ENCODE data around the gene C16orf92. TPM values are rescaled to one million over a fixed set of nuclear protein-coding genes. Genes with fewer than 3 reads are reported as not detected.

Gene C16orf92
- total and polyA plus RNA-seq, 2 of the 8 experiments (the other 6 are each of a cell fraction or from before 2014, with no cell fraction given) = not detected

DNA sequence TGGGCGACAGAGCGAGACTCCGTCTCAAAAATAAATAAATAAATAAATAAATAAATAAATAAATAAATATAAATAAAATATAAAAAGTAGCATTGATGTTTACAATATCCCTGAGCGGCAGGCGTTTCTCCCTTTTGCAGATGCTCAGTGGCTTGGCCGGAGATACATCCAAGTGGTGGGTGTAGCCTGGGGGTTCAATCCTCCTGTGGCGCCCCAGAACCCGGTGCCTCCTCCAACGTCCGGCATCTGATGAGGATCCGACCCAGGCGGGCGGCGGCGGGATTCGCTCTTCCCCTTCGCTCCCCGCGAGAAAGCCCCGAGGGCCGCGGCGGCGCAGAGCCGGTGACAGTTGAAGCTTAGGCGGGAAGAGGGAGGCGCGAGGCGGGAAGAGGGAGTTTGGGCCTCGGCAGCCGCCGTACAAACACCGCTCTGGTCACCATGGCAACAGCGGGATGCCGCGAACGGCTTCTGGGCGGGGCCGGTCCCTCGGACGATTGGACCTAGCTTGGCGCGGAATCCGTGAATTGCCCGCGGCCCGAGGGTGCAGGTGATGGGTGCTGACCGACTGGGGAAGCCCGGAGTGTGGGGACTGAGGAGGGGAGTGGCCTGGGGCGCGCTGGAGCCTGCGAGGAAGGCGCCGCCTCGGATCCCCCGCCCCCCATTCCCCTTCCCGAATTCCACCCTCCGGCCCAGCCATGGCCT lies 29.8 kb downstream of the C16orf92 start:
- Histone ChIP-seq H3K27ac (ENCODE audit: low read depth, low read length) (no peak overlapping the region), H3K4me3 (ENCODE audit: extremely low read depth in 1 of 4, insufficient read depth in 2 of 4, low read depth in 3 of 4, low read length in 4 of 4) (peak overlapping the region; percentile 68 to 80 (median 78)), H3K18ac (ENCODE audit: extremely low read depth, low read length) (no peak overlapping the region; the same call in 1 of the 2 replicates), H4K20me1 (replicated peaks in 1 of 2; ENCODE audit: control insufficient read depth in 1 of 2, insufficient read depth in 2 of 2, low read length in 2 of 2) (no peaks in the 10 kb centered on the region), H2BK120ac (replicated peaks; ENCODE audit: low read depth, low read length) (no peak overlapping the region), H4K8ac (ENCODE audit: extremely low read depth, insufficient read depth, low read length) (no peak overlapping the region), H3K79me2 (ENCODE audit: control insufficient read depth in 1 of 2, insufficient read depth in 2 of 2, low read length in 2 of 2) (no peaks in the 10 kb centered on the region), H3K9me3 (ENCODE audit: insufficient read depth in 2 of 2, low read depth in 1 of 2, low read length in 1 of 2) (no peaks in the 10 kb centered on the region), H2AK5ac (ENCODE audit: low read depth, low read length) (no peak overlapping the region), H3K79me1 (ENCODE audit: low read depth, low read length) (no peaks in the 10 kb centered on the region), H4K91ac (replicated peaks; ENCODE audit: insufficient read length, low read length) (no peak overlapping the region), H3K56ac (replicated peaks; ENCODE audit: insufficient read length, low read depth, low read length) (peak overlapping the region; percentile 64), H3K9ac (replicated peaks in 1 of 4; ENCODE audit: extremely low read depth in 1 of 4, low read depth in 3 of 4, low read length in 3 of 4) (peak overlapping the region in 3 of 4 experiments; percentile 45 to 63 (median 53); a peak in 4 of 7 replicates), H2BK15ac (ENCODE audit: low read length) (no peak overlapping the region), H3K23ac (ENCODE audit: insufficient read length) (no peak overlapping the region), H2BK20ac (ENCODE audit: low read length) (no peak overlapping the region), H3K4me2 (ENCODE audit: insufficient read depth in 1 of 2, low read depth in 2 of 2, low read length in 2 of 2) (peak overlapping the region; percentile 76 to 94), H3K4ac (replicated peaks; ENCODE audit: insufficient read length, low read depth, low read length) (no peak overlapping the region), H4K5ac (ENCODE audit: insufficient read length, low read depth, low read length) (no peak overlapping the region), H2AFZ (ENCODE audit: low read length) (peak overlapping the region; percentile 77; the same call in 1 of the 2 replicates), H3K4me1 (replicated peaks in 1 of 4; ENCODE audit: control insufficient read depth in 3 of 4, insufficient read depth in 4 of 4, low read length in 3 of 4) (peaks cover 0 to 4% (median 2%) of the 10 kb centered on the region in 4 experiments; a peak in 3 of 7 replicates), H3K14ac (ENCODE audit: insufficient read length) (no peak overlapping the region), H2BK5ac (ENCODE audit: low read depth, low read length) (no peak overlapping the region), H3K27me3 (replicated peaks in 1 of 4; ENCODE audit: control insufficient read depth in 3 of 4, extremely low read depth in 1 of 4, insufficient read depth in 3 of 4, low read length in 3 of 4) (peaks cover 0 to 5% (median 2%) of the 10 kb centered on the region in 4 experiments; a peak in 2 of 7 replicates), H3K23me2 (ENCODE audit: low read depth, low read length) (peaks cover 6% of the 10 kb centered on the region), H3K36me3 (ENCODE audit: control insufficient read depth in 2 of 4, insufficient read depth in 4 of 4, low read length in 3 of 4) (no peaks in the 10 kb centered on the region), H2BK12ac (ENCODE audit: low read depth, low read length) (no peak overlapping the region)
- CTCF ChIA-PET (ENCODE audit: partially characterized antibody) = interaction anchor here (0.8 to 6.1 kb wide), 7 partner anchors 8 to 41 kb away, joined by 3 to 23 read pairs (median 3); partner anchors contain the start of gene TLCD3B
- WGBS, 2 experiments (ENCODE audit: extremely low coverage in 1 of 2, insufficient coverage in 1 of 2, insufficient read length in 1 of 2, insufficient replicate concordance in 2 of 2, low coverage in 1 of 2, low lambda C conversion rate in 2 of 2, missing lambda C conversion rate in 1 of 2) = 20% methylated on average over 19 of the region's 58 CpGs; no CpG with 5 or more reads in 1 of the 2 experiments
- no peak for FAIRE-seq
- peak in 1 of 2 experiments; percentile 98 for DNase-seq (ENCODE audit: low read depth in 1 of 2, low spot score in 2 of 2)
- POLR2A ChIA-PET (ENCODE audit: partially characterized antibody) = interaction anchor here (0.8 to 7.6 kb wide), 7 partner anchors 9 to 243 kb away, joined by 3 to 88 read pairs (median 4); partner anchors contain the start of genes ALDOA and TLCD3B
- TF ChIP-seq BRCA1 (IDR thresholded peaks at IDR 0.05; ENCODE audit: low read depth, low read length) = peak; percentile 48; the same call in 1 of the 2 replicates
- peak; percentile 31; the same call in 1 of the 2 replicates for TF ChIP-seq SRF (IDR thresholded peaks at IDR 0.05; ENCODE audit: low read depth, low read length)
- peak; percentile 37 for TF ChIP-seq ASH2L (IDR thresholded peaks at IDR 0.05; ENCODE audit: low read length)
- TF ChIP-seq, protein P1, sequence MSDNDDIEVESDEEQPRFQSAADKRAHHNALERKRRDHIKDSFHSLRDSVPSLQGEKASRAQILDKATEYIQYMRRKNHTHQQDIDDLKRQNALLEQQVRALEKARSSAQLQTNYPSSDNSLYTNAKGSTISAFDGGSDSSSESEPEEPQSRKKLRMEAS (IDR thresholded peaks at IDR 0.05) = peak; percentile 93
- TF ChIP-seq KDM1A (IDR thresholded peaks at IDR 0.05; ENCODE audit: borderline replicate concordance, low read length) = no peak
- no peak for TF ChIP-seq BCL11A (IDR thresholded peaks at IDR 0.05; ENCODE audit: low read depth in 2 of 2, low read length in 2 of 2)
- TF ChIP-seq, protein P2, sequence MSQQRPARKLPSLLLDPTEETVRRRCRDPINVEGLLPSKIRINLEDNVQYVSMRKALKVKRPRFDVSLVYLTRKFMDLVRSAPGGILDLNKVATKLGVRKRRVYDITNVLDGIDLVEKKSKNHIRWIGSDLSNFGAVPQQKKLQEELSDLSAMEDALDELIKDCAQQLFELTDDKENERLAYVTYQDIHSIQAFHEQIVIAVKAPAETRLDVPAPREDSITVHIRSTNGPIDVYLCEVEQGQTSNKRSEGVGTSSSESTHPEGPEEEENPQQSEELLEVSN (IDR thresholded peaks at IDR 0.05) = peak; percentile 99
- TF ChIP-seq SIN3A (conservative IDR thresholded peaks at IDR 0.05 in 1 of 2, IDR thresholded peaks at IDR 0.05 in 1 of 2; ENCODE audit: low read depth in 1 of 2, low read length in 2 of 2) = peak; percentile 93 to 98
- no peak for TF ChIP-seq RXRA (IDR thresholded peaks at IDR 0.05; ENCODE audit: insufficient read depth, low read depth, low read length)
- TF ChIP-seq CREB1 (IDR thresholded peaks at IDR 0.05) = peak; percentile 74
- peak; percentile 41 for TF ChIP-seq KDM4A (IDR thresholded peaks at IDR 0.05; ENCODE audit: low read depth, low read length, severe bottlenecking)

Measured in H1 (cell line).